K562 (cell line): Measurements from ENCODE around the gene FBXW11. TPM values are rescaled to one million over a fixed set of nuclear protein-coding genes. Genes with fewer than 3 reads are reported as not detected.

Experiments used
- CBFA2T2 ChIP-seq: fragments of 450-650 bp; conservative IDR thresholded peaks from 2 replicates; pipeline ENCODE4 v1.6.1; 2017; ENCODE audit warnings: mild to moderate bottlenecking
- CBFB ChIP-seq: sonication (generic); formaldehyde crosslinking; IDR thresholded peaks from 2 replicates; pipeline ENCODE4 v1.4.0; 2020; ENCODE audit warnings: mild to moderate bottlenecking, missing genetic modification reagents
- CHCHD3 ChIP-seq: fragments of 250-450 bp; sonication (Bioruptor Pico); IDR thresholded peaks from 2 replicates; pipeline ENCODE4 v2.1.2; 2022; ENCODE audit warnings: mild to moderate bottlenecking
- DACH1 ChIP-seq: fragments of 450-650 bp; IDR thresholded peaks from 2 replicates; pipeline ENCODE4 v1.6.1; 2018; ENCODE audit not compliant: partially characterized antibody
- DNMT1 ChIP-seq: fragments of 450-650 bp; IDR thresholded peaks from 2 replicates; pipeline ENCODE4 v1.6.1; 2016; ENCODE audit warnings: antibody characterized with exemption, mild to moderate bottlenecking
- GATA2 ChIP-seq: sonication (generic); formaldehyde crosslinking; IDR thresholded peaks from 2 replicates; pipeline ENCODE4 v1.4.0; 2020; ENCODE audit warnings: mild to moderate bottlenecking, missing genetic modification reagents
- HDAC1 ChIP-seq, 2 experiments: fragments of 450-650 bp; IDR thresholded peaks; 2 replicates each; pipeline ENCODE4 v1.6.1; 2016 to 2017; ENCODE audit warnings: inconsistent platforms in 1 of 2, mild to moderate bottlenecking in 1 of 2, moderate library complexity in 1 of 2
- HNRNPUL1 ChIP-seq: fragments of 200-400 bp; formaldehyde crosslinking; IDR thresholded peaks from 2 replicates; pipeline ENCODE4 v1.6.1; 2017; ENCODE audit warnings: low read length
- IRF2 ChIP-seq: sonication (generic); formaldehyde crosslinking; IDR thresholded peaks from 2 replicates; pipeline ENCODE4 v1.8.1; 2022; ENCODE audit warnings: mild to moderate bottlenecking, missing genetic modification reagents
- KLF1 ChIP-seq: fragments of 450-650 bp; IDR thresholded peaks from 2 replicates; pipeline ENCODE4 v1.6.1; 2016; ENCODE audit warnings: missing genetic modification characterization, missing compliant biosample characterization
- NEUROD1 ChIP-seq: fragments of 150-350 bp; IDR thresholded peaks from 2 replicates; pipeline ENCODE4 v1.6.1; 2014; ENCODE audit warnings: borderline replicate concordance, low read length, low read depth; ENCODE audit not compliant: partially characterized antibody
- POLR2AphosphoS5 ChIP-seq: IDR thresholded peaks from 2 replicates; pipeline ENCODE4 v1.6.1; 2011; ENCODE audit warnings: mild to moderate bottlenecking, low read depth, low read length, moderate library complexity; ENCODE audit not compliant: control insufficient read depth, insufficient read depth
- PRDM10 ChIP-seq: fragments of 450-650 bp; IDR thresholded peaks from 2 replicates; pipeline ENCODE4 v1.6.1; 2018; ENCODE audit not compliant: partially characterized antibody
- RAD51 ChIP-seq: fragments of 450-650 bp; IDR thresholded peaks from 2 replicates; pipeline ENCODE4 v1.7.1; 2016; ENCODE audit warnings: low read depth, mild to moderate bottlenecking, borderline replicate concordance
- RBM15 ChIP-seq: fragments of 200-400 bp; formaldehyde crosslinking; IDR thresholded peaks from 2 replicates; pipeline ENCODE4 v1.6.1; 2018; ENCODE audit warnings: mild to moderate bottlenecking, low read length, moderate library complexity; ENCODE audit not compliant: insufficient read depth
- SRF ChIP-seq, 2 experiments: fragments of 250-450, 450-650 bp in 1 of 2; sonication (Bioruptor Pico) in 1 of 2; sonication (generic) in 1 of 2; formaldehyde crosslinking; IDR thresholded peaks; 2 replicates each; pipeline versions ENCODE4 v1.5.0 to v1.5.1; 2020 to 2022; ENCODE audit warnings: mild to moderate bottlenecking in 1 of 2, missing genetic modification reagents in 1 of 2
- STAT5A ChIP-seq: IDR thresholded peaks from 2 replicates; pipeline ENCODE4 v1.6.1; 2012; ENCODE audit warnings: low read length, inconsistent platforms, borderline replicate concordance
- SUPT5H ChIP-seq: fragments of 450-650 bp; IDR thresholded peaks from 2 replicates; pipeline ENCODE4 v1.6.1; 2016
- ZC3H4 ChIP-seq: sonication (generic); formaldehyde crosslinking; IDR thresholded peaks from 2 replicates; pipeline ENCODE4 v1.9.0; 2021; ENCODE audit warnings: missing genetic modification reagents, borderline replicate concordance
- ZFP36 ChIP-seq: fragments of 150-350 bp; IDR thresholded peaks from 2 replicates; pipeline ENCODE4 v1.6.1; 2018; ENCODE audit warnings: low read length, low read depth; ENCODE audit not compliant: partially characterized antibody
- polyA plus RNA-seq, 8 experiments: library from polyadenylated mRNA; depleted of rRNA in 4 of 8; stranded (reverse) in 5 of 8; unstranded in 3 of 8; fragments of >200 nt; fragmentation: Nextera tagmentation in 2 of 8; fragmentation: Illumina TruSeq in 1 of 8; extraction: Ambion mirVana in 2 of 8; extraction: Trizol in 1 of 8; gene quantifications; 2 replicates each; pipeline versions ENCODE4 v1.2.1 to v1.2.3, GENCODE V29; 2011 to 2014; ENCODE audit warnings: inconsistent platforms in 1 of 8, missing spikeins in 1 of 8
- total RNA-seq, 7 experiments: library from RNA; depleted of rRNA in 6 of 7; stranded (reverse); fragments of >200 nt in 6 of 7; fragmentation: Illumina TruSeq in 2 of 7; extraction: Trizol in 2 of 7; gene quantifications; 2 replicates each; pipeline versions ENCODE4 v1.2.1 to v1.2.3, GENCODE V29; 2011 to 2021; ENCODE audit warnings: low replicate concordance in 1 of 7
- TF ChIP-seq, protein P1 (sequence below): fragments of 200-400 bp; formaldehyde crosslinking; IDR thresholded peaks from 2 replicates; pipeline ENCODE4 v1.6.1; 2017; ENCODE audit warnings: mild to moderate bottlenecking, low read depth, low read length, moderate library complexity
- TF ChIP-seq, protein P2 (sequence below): sonication (generic); formaldehyde crosslinking; IDR thresholded peaks from 2 replicates; pipeline ENCODE4 v1.8.0; 2022; ENCODE audit warnings: mild to moderate bottlenecking, missing genetic modification reagents
- TF ChIP-seq, protein P3 (sequence below): fragments of 450-650 bp; conservative IDR thresholded peaks from 2 replicates; pipeline ENCODE4 v1.6.1; 2016; ENCODE audit warnings: missing genetic modification characterization, low read depth, mild to moderate bottlenecking, control low read depth, missing compliant biosample characterization

Gene FBXW11
- total and polyA plus RNA-seq, 9 of the 15 experiments (the other 6 are each of a cell fraction or from before 2014, with no cell fraction given): 3.0 to 28.6 (median 23.6) TPM

DNA sequence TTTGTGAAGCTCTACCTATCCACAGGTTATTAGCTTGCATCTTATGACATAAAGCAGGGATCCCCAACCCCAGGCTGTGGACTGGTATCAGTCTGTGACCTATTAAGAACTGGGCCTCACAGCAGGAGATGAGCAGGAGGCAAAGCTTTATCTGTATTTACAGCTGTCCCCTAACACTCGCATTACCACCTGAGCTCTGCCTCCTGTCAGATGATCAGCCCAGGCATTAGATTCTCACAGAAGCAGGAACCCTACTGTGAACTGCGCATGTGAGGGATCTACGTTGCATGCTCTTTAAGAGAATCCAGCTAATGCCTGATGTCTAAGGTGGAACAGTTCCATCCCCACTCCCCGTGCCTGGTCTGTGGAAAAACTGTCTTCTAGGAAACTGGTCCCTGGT, 19.7 kb downstream of the FBXW11 start (continued):
- TF ChIP-seq ZC3H4: no peak
- TF ChIP-seq, protein P1, sequence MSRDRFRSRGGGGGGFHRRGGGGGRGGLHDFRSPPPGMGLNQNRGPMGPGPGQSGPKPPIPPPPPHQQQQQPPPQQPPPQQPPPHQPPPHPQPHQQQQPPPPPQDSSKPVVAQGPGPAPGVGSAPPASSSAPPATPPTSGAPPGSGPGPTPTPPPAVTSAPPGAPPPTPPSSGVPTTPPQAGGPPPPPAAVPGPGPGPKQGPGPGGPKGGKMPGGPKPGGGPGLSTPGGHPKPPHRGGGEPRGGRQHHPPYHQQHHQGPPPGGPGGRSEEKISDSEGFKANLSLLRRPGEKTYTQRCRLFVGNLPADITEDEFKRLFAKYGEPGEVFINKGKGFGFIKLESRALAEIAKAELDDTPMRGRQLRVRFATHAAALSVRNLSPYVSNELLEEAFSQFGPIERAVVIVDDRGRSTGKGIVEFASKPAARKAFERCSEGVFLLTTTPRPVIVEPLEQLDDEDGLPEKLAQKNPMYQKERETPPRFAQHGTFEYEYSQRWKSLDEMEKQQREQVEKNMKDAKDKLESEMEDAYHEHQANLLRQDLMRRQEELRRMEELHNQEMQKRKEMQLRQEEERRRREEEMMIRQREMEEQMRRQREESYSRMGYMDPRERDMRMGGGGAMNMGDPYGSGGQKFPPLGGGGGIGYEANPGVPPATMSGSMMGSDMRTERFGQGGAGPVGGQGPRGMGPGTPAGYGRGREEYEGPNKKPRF: no peak
- no peak for TF ChIP-seq IRF2 (CRISPR knock-in tag)
- no peak for TF ChIP-seq CHCHD3 (CRISPR knock-in tag)
- TF ChIP-seq RBM15: no peak
- no peak for TF ChIP-seq KLF1 (tag)
- TF ChIP-seq, protein P2, sequence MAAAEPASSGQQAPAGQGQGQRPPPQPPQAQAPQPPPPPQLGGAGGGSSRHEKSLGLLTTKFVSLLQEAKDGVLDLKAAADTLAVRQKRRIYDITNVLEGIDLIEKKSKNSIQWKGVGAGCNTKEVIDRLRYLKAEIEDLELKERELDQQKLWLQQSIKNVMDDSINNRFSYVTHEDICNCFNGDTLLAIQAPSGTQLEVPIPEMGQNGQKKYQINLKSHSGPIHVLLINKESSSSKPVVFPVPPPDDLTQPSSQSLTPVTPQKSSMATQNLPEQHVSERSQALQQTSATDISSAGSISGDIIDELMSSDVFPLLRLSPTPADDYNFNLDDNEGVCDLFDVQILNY (CRISPR knock-in tag): no peak
- TF ChIP-seq DACH1: peak; percentile 50
- TF ChIP-seq PRDM10: no peak
- TF ChIP-seq, protein P3, sequence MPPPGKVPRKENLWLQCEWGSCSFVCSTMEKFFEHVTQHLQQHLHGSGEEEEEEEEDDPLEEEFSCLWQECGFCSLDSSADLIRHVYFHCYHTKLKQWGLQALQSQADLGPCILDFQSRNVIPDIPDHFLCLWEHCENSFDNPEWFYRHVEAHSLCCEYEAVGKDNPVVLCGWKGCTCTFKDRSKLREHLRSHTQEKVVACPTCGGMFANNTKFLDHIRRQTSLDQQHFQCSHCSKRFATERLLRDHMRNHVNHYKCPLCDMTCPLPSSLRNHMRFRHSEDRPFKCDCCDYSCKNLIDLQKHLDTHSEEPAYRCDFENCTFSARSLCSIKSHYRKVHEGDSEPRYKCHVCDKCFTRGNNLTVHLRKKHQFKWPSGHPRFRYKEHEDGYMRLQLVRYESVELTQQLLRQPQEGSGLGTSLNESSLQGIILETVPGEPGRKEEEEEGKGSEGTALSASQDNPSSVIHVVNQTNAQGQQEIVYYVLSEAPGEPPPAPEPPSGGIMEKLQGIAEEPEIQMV (tag): no peak
- TF ChIP-seq RAD51: no peak
- no peak; the same call in 1 of the 2 replicates for TF ChIP-seq STAT5A
- no peak for TF ChIP-seq ZFP36
- no peak for TF ChIP-seq SRF (CRISPR knock-in tag; IDR thresholded peaks at IDR 0.05)
- no peak for TF ChIP-seq DNMT1
- TF ChIP-seq HNRNPUL1: no peak
- no peak for TF ChIP-seq HDAC1 (IDR thresholded peaks at IDR 0.05)
- TF ChIP-seq SUPT5H: no peak
- TF ChIP-seq CBFB (CRISPR knock-in tag): no peak
- no peak for TF ChIP-seq POLR2AphosphoS5
- no peak for TF ChIP-seq GATA2 (CRISPR knock-in tag)
- peak; percentile 72 for TF ChIP-seq CBFA2T2
- no peak for TF ChIP-seq NEUROD1
